ENCODE measurements around the gene RBMS3.

- TF ChIP-seq CTCF (IDR thresholded peaks at IDR 0.05) (no peak), POLR2A (IDR thresholded peaks at IDR 0.05) (no peak)
These were observed 413.5 kb downstream of the RBMS3 start for GRCh38 chr3:29694331-29694730.

All from thyroid gland (tissue), 4 donors.